Mesothelial cell of epicardium (in vitro differentiated cells): ENCODE results near the gene RAB38. TPM values are rescaled to one million over a fixed set of nuclear protein-coding genes. Genes with fewer than 3 reads are reported as not detected.

Experiments used
- DNase-seq, 2 experiments: peaks; one replicate each; pipeline ENCODE4 v3.0.0; 2021; ENCODE audit warnings: low spot score in 2 of 2; ENCODE audit not compliant: unreplicated experiment in 2 of 2
- H3K27ac Mint-ChIP-seq: 2 replicates; pipeline ENCODE4 v1.8.0; 2021; ENCODE audit warnings: mixed read lengths
- H3K27me3 Mint-ChIP-seq: 2 replicates; pipeline ENCODE4 v1.8.0; 2021; ENCODE audit warnings: low read depth, mixed read lengths
- H3K36me3 Mint-ChIP-seq: 2 replicates; pipeline ENCODE4 v1.8.0; 2021; ENCODE audit warnings: mixed read lengths
- H3K4me1 Mint-ChIP-seq: 2 replicates; pipeline ENCODE4 v1.8.0; 2021; ENCODE audit warnings: mixed read lengths
- H3K4me3 Mint-ChIP-seq: 2 replicates; pipeline ENCODE4 v1.8.0; 2021; ENCODE audit warnings: mild to moderate bottlenecking, moderate library complexity, mixed read lengths
- H3K9me3 Mint-ChIP-seq: 2 replicates; pipeline ENCODE4 v1.8.0; 2021; ENCODE audit warnings: mixed read lengths
- total RNA-seq: library from RNA; stranded (reverse); gene quantifications from 3 replicates; pipeline ENCODE4 v1.2.1, GENCODE V29; 2021
- TF ChIP-seq, protein P1 (sequence below): fragments of 200-600 bp; sonication (generic); IDR thresholded peaks from one replicate; pipeline ENCODE4 v1.5.0; 2021; ENCODE audit warnings: antibody characterized with exemption; ENCODE audit not compliant: unreplicated experiment

Gene RAB38
- total RNA-seq, 1 donor from 2014 or later, result 44.3 TPM

DNA sequence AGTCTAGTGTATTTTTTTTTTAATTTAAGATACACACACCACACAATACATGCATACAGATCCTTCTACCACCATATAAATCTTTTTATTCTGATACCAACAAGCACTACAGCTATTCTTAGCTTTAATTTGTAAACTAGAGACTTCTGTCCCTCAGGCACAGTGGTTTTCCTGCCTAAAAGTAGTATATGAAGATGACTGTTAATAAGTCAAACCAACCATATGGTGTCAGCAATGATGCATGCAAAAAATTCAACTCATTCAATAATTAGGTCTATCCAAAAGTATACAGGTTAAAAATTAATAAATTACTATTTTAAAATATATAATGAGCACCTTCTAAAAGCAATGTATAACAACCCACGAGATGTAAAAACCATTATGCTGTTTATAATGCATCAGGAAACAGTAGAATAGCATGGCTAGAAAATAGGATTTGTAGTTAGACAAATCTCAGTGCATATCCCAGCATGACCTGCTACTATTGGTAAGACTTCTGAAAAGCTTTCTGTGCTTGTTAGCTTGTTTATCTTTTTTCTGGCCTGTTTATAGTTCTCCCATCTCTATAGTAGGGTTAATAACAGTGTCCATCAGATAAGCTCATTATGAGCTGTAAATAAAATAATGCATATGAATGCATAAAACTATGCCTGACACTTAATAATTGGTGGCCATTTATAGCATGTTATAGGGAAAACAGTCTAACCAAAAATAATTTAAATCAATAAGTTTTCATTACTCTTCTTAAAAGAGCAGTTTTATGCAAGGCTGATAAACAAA is 10.2 kb downstream of the RAB38 start:
- Mint-ChIP-seq H3K27ac (no peak overlapping the region), H3K36me3 (peaks cover 40% of the 10 kb centered on the region), H3K4me3 (no peak overlapping the region), H3K27me3 (no peaks in the 10 kb centered on the region), H3K9me3 (peaks cover 22% of the 10 kb centered on the region), H3K4me1 (peaks cover 21% of the 10 kb centered on the region)
- TF ChIP-seq, protein P1, sequence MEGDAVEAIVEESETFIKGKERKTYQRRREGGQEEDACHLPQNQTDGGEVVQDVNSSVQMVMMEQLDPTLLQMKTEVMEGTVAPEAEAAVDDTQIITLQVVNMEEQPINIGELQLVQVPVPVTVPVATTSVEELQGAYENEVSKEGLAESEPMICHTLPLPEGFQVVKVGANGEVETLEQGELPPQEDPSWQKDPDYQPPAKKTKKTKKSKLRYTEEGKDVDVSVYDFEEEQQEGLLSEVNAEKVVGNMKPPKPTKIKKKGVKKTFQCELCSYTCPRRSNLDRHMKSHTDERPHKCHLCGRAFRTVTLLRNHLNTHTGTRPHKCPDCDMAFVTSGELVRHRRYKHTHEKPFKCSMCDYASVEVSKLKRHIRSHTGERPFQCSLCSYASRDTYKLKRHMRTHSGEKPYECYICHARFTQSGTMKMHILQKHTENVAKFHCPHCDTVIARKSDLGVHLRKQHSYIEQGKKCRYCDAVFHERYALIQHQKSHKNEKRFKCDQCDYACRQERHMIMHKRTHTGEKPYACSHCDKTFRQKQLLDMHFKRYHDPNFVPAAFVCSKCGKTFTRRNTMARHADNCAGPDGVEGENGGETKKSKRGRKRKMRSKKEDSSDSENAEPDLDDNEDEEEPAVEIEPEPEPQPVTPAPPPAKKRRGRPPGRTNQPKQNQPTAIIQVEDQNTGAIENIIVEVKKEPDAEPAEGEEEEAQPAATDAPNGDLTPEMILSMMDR, result no peak
- DNase-seq, result no peak

DNA sequence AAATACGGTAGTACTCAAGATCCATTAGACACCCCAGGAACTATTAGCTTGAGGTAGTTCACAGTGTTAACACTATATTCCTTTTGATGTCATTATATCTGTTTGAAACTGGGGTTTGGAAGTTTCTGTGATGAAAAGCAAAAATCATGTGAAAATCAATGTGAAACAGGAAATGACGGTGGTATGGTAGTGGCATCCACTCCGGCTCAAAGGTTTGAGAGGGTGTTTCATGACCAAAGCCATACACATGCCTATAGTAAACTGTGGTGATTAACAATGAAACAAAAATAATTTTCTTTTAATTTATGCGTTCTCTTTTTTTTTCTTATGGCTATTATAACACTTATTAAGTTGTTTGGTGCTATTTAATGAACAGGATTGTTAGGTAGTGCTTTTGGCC is 10.9 kb downstream of the RAB38 start:
- H3K27ac Mint-ChIP-seq, result no peak overlapping the region
- H3K36me3 Mint-ChIP-seq, result peaks cover 47% of the 10 kb centered on the region
- no peaks in the 10 kb centered on the region for H3K27me3 Mint-ChIP-seq
- TF ChIP-seq, protein P1, result no peak
- H3K4me1 Mint-ChIP-seq, result peaks cover 14% of the 10 kb centered on the region
- peaks cover 28% of the 10 kb centered on the region for H3K9me3 Mint-ChIP-seq
- H3K4me3 Mint-ChIP-seq, result no peak overlapping the region
- DNase-seq, result no peak

DNA sequence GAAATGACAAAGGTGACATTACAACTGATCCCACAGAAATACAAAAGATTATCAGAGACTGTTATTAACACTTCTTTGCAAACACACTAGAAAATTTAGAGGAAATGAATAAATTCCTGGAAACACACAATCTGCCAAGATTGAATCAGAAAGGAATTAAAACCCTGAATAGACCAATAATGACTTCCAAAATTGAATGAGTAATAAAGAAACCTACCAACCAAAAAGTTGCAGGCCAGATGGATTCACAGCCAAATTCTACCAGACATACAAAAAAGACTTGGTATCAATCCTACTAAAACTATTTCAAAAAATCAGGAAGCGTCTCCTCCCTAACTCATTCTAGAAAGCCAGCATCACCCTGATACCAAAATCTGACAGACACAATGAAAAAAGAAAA is 17.2 kb downstream of the RAB38 start:
- TF ChIP-seq, protein P1, result no peak
- Mint-ChIP-seq H3K27me3 (no peaks in the 10 kb centered on the region), H3K27ac (no peak overlapping the region), H3K36me3 (peaks cover 74% of the 10 kb centered on the region), H3K4me3 (no peak overlapping the region), H3K9me3 (peaks cover 71% of the 10 kb centered on the region), H3K4me1 (peaks cover 5% of the 10 kb centered on the region)
- DNase-seq, result no peak

DNA sequence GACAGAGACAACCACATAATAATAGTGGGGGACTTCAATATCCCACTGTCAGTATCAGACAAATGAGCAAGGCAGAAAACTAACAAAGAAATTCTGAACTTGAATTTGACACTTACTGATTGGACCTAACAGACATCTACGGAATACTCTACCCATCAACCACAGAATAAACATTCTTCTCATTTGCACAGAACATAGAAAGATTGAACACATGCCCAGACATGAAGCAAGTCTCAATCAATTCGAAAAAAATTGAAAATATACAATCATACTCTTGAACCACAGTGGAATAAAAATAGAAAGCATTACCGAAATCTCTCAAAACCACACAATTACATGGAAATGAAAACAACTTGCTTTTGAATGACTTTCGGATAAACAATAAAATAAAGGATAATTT is 17.9 kb downstream of the RAB38 start:
- peaks cover 67% of the 10 kb centered on the region for H3K9me3 Mint-ChIP-seq
- no peak overlapping the region for H3K27ac Mint-ChIP-seq
- H3K4me1 Mint-ChIP-seq, result peaks cover 11% of the 10 kb centered on the region
- H3K27me3 Mint-ChIP-seq, result no peaks in the 10 kb centered on the region
- peaks cover 69% of the 10 kb centered on the region for H3K36me3 Mint-ChIP-seq
- DNase-seq, result no peak
- no peak overlapping the region for H3K4me3 Mint-ChIP-seq
- TF ChIP-seq, protein P1, result no peak

DNA sequence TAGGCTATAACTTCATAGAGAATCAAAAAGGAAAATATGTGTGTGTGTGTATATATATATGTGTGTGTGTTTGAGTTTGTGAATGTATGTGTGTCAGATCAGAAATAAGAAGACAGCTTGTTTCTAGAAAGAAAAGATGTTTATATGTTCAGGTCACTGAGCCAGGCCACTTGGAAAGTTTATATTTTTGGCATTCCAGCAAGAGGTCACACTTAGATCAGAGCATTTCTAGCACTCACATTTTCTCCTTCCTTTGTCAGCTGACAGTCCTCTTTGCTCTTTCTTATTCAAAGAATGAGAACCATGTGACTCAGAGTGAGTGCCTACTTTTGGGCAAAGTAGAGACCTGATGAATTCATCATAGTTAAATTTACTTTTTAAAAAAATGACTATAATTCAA is 22.9 kb downstream of the RAB38 start:
- peaks cover 20% of the 10 kb centered on the region for H3K4me1 Mint-ChIP-seq
- no peaks in the 10 kb centered on the region for H3K27me3 Mint-ChIP-seq

More for the DNA sequence above, 22.9 kb downstream of the RAB38 start:
- TF ChIP-seq, protein P1, result no peak
- DNase-seq, result no peak
- no peak overlapping the region for H3K4me3 Mint-ChIP-seq
- peaks cover 52% of the 10 kb centered on the region for H3K36me3 Mint-ChIP-seq
- peaks cover 24% of the 10 kb centered on the region for H3K9me3 Mint-ChIP-seq
- peak overlapping the region; percentile 81 for H3K27ac Mint-ChIP-seq
